ENCODE data around the gene GNA12. TPM values are rescaled to one million over a fixed set of nuclear protein-coding genes. Genes with fewer than 3 reads are reported as not detected.

GNA12 gene
- polyA plus RNA-seq, 1 donor (not counting 4 experiments of a cell fraction or from before 2014, with no cell fraction given), result 35.5 TPM

- Histone ChIP-seq H3K79me2 (ENCODE audit: control insufficient read depth, insufficient read depth, low read length) (peaks cover 76% of the 10 kb centered on the region), H3K4me2 (ENCODE audit: control insufficient read depth, extremely low read depth, insufficient read depth, low read depth, low read length) (no peak overlapping the region), H3K27ac (ENCODE audit: control insufficient read depth, insufficient read depth, low read length) (no peak overlapping the region), H3K4me1 (ENCODE audit: control insufficient read depth, extremely low read depth, insufficient read depth, low read length) (peaks cover 20% of the 10 kb centered on the region), H3K4me3 (ENCODE audit: control insufficient read depth in 2 of 3, extremely low read depth in 1 of 3, insufficient read depth in 2 of 3, low read depth in 1 of 3, low read length in 3 of 3) (no peak overlapping the region), H2AFZ (ENCODE audit: control insufficient read depth, low read length) (no peak overlapping the region), H3K27me3 (ENCODE audit: control insufficient read depth, extremely low read depth, insufficient read depth, low read length) (no peaks in the 10 kb centered on the region), H4K20me1 (ENCODE audit: control insufficient read depth, extremely low read depth, insufficient read depth, low read length) (no peaks in the 10 kb centered on the region), H3K9me1 (ENCODE audit: control insufficient read depth, extremely low read depth, insufficient read depth, low read length) (peaks cover 3% of the 10 kb centered on the region), H3K9me3 (ENCODE audit: control insufficient read depth, low read depth, low read length) (no peaks in the 10 kb centered on the region), H3K9ac (ENCODE audit: control insufficient read depth, extremely low read depth, insufficient read depth, low read length) (no peak overlapping the region), H3K36me3 (ENCODE audit: control insufficient read depth in 2 of 2, extremely low read depth in 1 of 2, insufficient read depth in 2 of 2, low read length in 2 of 2) (no peaks in the 10 kb centered on the region)
- dilution Hi-C loops (cut with MboI; ENCODE audit: extremely low pct_ligation_motif_present, low sequenced_read_pairs), result no loop called here
- TF ChIP-seq CTCF (optimal IDR thresholded peaks at IDR 0.05 in 1 of 3, IDR thresholded peaks at IDR 0.05 in 1 of 3, conservative IDR thresholded peaks at IDR 0.05 in 1 of 3; ENCODE audit: extremely low read depth in 1 of 3, insufficient read depth in 2 of 3, low read length in 3 of 3) (no peak), EZH2 (IDR thresholded peaks at IDR 0.05; ENCODE audit: low read length) (no peak)
- FAIRE-seq (no peak), DNase-seq (ENCODE audit: low read depth, low spot score) (no peak)
Observed at GRCh38 chr7:2807460-2807844, 36.7 kb downstream of the GNA12 start.

GRCh38 chr7:2806571-2806970, 37.5 kb downstream of the GNA12 start:
- H3K4me3 ChIP-seq (ENCODE audit: control insufficient read depth in 2 of 3, extremely low read depth in 1 of 3, insufficient read depth in 2 of 3, low read depth in 1 of 3, low read length in 3 of 3), result no peak overlapping the region
- H3K79me2 ChIP-seq (ENCODE audit: control insufficient read depth, insufficient read depth, low read length), result peaks cover 73% of the 10 kb centered on the region
- no peaks in the 10 kb centered on the region for H3K27me3 ChIP-seq (ENCODE audit: control insufficient read depth, extremely low read depth, insufficient read depth, low read length)
- no peaks in the 10 kb centered on the region for H3K9me1 ChIP-seq (ENCODE audit: control insufficient read depth, extremely low read depth, insufficient read depth, low read length)
- H4K20me1 ChIP-seq (ENCODE audit: control insufficient read depth, extremely low read depth, insufficient read depth, low read length), result peaks cover under 1% of the 10 kb centered on the region
- TF ChIP-seq CTCF (optimal IDR thresholded peaks at IDR 0.05 in 1 of 3, IDR thresholded peaks at IDR 0.05 in 1 of 3, conservative IDR thresholded peaks at IDR 0.05 in 1 of 3; ENCODE audit: extremely low read depth in 1 of 3, insufficient read depth in 2 of 3, low read length in 3 of 3) (no peak), EZH2 (IDR thresholded peaks at IDR 0.05; ENCODE audit: low read length) (no peak)
- H3K4me2 ChIP-seq (ENCODE audit: control insufficient read depth, extremely low read depth, insufficient read depth, low read depth, low read length), result no peak overlapping the region
- DNase-seq (ENCODE audit: low read depth, low spot score), result no peak
- no peak overlapping the region for H3K27ac ChIP-seq (ENCODE audit: control insufficient read depth, insufficient read depth, low read length)
- no peaks in the 10 kb centered on the region for H3K9me3 ChIP-seq (ENCODE audit: control insufficient read depth, low read depth, low read length)
- dilution Hi-C loops (cut with MboI; ENCODE audit: extremely low pct_ligation_motif_present, low sequenced_read_pairs), result no loop called here
- FAIRE-seq, result no peak
- H3K9ac ChIP-seq (ENCODE audit: control insufficient read depth, extremely low read depth, insufficient read depth, low read length), result no peak overlapping the region
- H2AFZ ChIP-seq (ENCODE audit: control insufficient read depth, low read length), result no peak overlapping the region
- H3K4me1 ChIP-seq (ENCODE audit: control insufficient read depth, extremely low read depth, insufficient read depth, low read length), result peaks cover 29% of the 10 kb centered on the region
- H3K36me3 ChIP-seq (ENCODE audit: control insufficient read depth in 2 of 2, extremely low read depth in 1 of 2, insufficient read depth in 2 of 2, low read length in 2 of 2), result no peaks in the 10 kb centered on the region

All from keratinocyte (primary cell).